Neural cell (in vitro differentiated cells): ENCODE measurements around the gene MTCL1. TPM values are rescaled to one million over a fixed set of nuclear protein-coding genes. Genes with fewer than 3 reads are reported as not detected.

Experiments
- H2AFZ ChIP-seq: fragments of 200-600, 300-800 bp; sonication (generic), shearing (Covaris generic); 2 replicates; pipeline ENCODE4 v1.6.0; 2014; ENCODE audit warnings: low read depth, mild to moderate bottlenecking, antibody characterized with exemption, low read length, moderate library complexity
- H3F3A ChIP-seq: fragments of 200-600 bp; shearing (Covaris generic); 2 replicates; pipeline ENCODE4 v1.6.1; 2016; ENCODE audit warnings: mild to moderate bottlenecking, moderate library complexity, mixed read lengths, antibody characterized with exemption, low read length; ENCODE audit not compliant: insufficient read depth, poor library complexity, severe bottlenecking
- H3K27ac ChIP-seq: fragments of 200-600, 300-800 bp; sonication (generic), shearing (Covaris generic); 2 replicates; pipeline ENCODE4 v1.5.1; 2014; ENCODE audit warnings: mild to moderate bottlenecking, low read length, moderate library complexity
- H3K27me3 ChIP-seq: fragments of 300-800, 200-600 bp; sonication (generic), shearing (Covaris generic); 2 replicates; pipeline ENCODE4 v1.6.0; 2014; ENCODE audit warnings: mild to moderate bottlenecking, low read depth, low read length, moderate library complexity; ENCODE audit not compliant: insufficient read depth
- H3K36me3 ChIP-seq: fragments of 300-800, 200-600 bp; sonication (generic), shearing (Covaris generic); 2 replicates; pipeline ENCODE4 v1.5.1; 2014; ENCODE audit warnings: mild to moderate bottlenecking, antibody characterized with exemption, low read length, moderate library complexity; ENCODE audit not compliant: insufficient read depth
- H3K4me2 ChIP-seq: fragments of 300-800, 200-600 bp; sonication (generic), shearing (Covaris generic); 2 replicates; pipeline ENCODE4 v1.6.0; 2014; ENCODE audit warnings: mild to moderate bottlenecking, low read length
- H3K4me3 ChIP-seq: fragments of 300-800, 200-600 bp; sonication (generic), shearing (Covaris generic); 2 replicates; pipeline ENCODE4 v1.5.1; 2014; ENCODE audit warnings: mild to moderate bottlenecking, low read length, moderate library complexity
- H3K79me2 ChIP-seq: fragments of 200-600 bp; shearing (Covaris generic); replicated peaks from 2 replicates; pipeline ENCODE4 v1.6.0; 2014; ENCODE audit warnings: mild to moderate bottlenecking, low read length, moderate library complexity; ENCODE audit not compliant: insufficient read depth
- H3K9ac ChIP-seq: fragments of 300-800, 200-600 bp; sonication (generic), shearing (Covaris generic); 2 replicates; pipeline ENCODE4 v1.6.1; 2016; ENCODE audit warnings: mild to moderate bottlenecking, low read length, mixed read lengths
- H3K9me2 ChIP-seq: fragments of 200-600 bp; shearing (Covaris generic); 2 replicates; pipeline ENCODE4 v1.6.1; 2016; ENCODE audit warnings: mild to moderate bottlenecking, low read length, mixed read lengths; ENCODE audit not compliant: insufficient read depth
- H3K9me3 ChIP-seq: fragments of 200-600, 300-800 bp; sonication (generic), shearing (Covaris generic); 2 replicates; pipeline ENCODE4 v1.6.1; 2016; ENCODE audit warnings: mild to moderate bottlenecking, mixed run types, low read length, moderate library complexity, mixed read lengths
- H4K20me1 ChIP-seq: fragments of 200-600 bp; shearing (Covaris generic); 2 replicates; pipeline ENCODE4 v1.6.1; 2016; ENCODE audit warnings: mild to moderate bottlenecking, mixed run types; ENCODE audit not compliant: insufficient read depth
- EP300 ChIP-seq: fragments of 450-650 bp; conservative IDR thresholded peaks from 2 replicates; pipeline ENCODE4 v1.6.1; 2014; ENCODE audit warnings: antibody characterized with exemption, mild to moderate bottlenecking, moderate library complexity; ENCODE audit not compliant: poor library complexity, severe bottlenecking
- EZH2 ChIP-seq: fragments of 200-600, 300-800 bp; shearing (Covaris generic), sonication (generic); IDR thresholded peaks from 2 replicates; pipeline ENCODE4 v1.6.1; 2014; ENCODE audit warnings: antibody characterized with exemption, low read length, borderline replicate concordance, mild to moderate bottlenecking; ENCODE audit not compliant: insufficient read depth, poor library complexity, severe bottlenecking
- MXI1 ChIP-seq: fragments of 450-650 bp; conservative IDR thresholded peaks from 2 replicates; pipeline ENCODE4 v1.6.1; 2014; ENCODE audit warnings: antibody characterized with exemption, mild to moderate bottlenecking; ENCODE audit not compliant: poor library complexity, severe bottlenecking
- POLR2AphosphoS5 ChIP-seq: IDR thresholded peaks from 2 replicates; pipeline ENCODE4 v1.6.1; 2012
- RAD21 ChIP-seq: fragments of 450-650 bp; conservative IDR thresholded peaks from 2 replicates; pipeline ENCODE4 v1.6.1; 2014; ENCODE audit warnings: antibody characterized with exemption, mild to moderate bottlenecking, moderate library complexity
- SMC3 ChIP-seq: fragments of 450-650 bp; conservative IDR thresholded peaks from 2 replicates; pipeline ENCODE4 v1.6.1; 2014; ENCODE audit warnings: antibody characterized with exemption, mild to moderate bottlenecking, moderate library complexity; ENCODE audit not compliant: poor library complexity
- TAF1 ChIP-seq: IDR thresholded peaks from 2 replicates; pipeline ENCODE4 v1.6.1; 2012; ENCODE audit warnings: low read depth
- polyA plus RNA-seq: library from polyadenylated mRNA; depleted of rRNA; stranded (reverse); fragments of >200 nt; gene quantifications from 2 replicates; pipeline ENCODE4 v1.2.3, GENCODE V29; 2014
- TF ChIP-seq, protein P1 (sequence below): fragments of 450-650 bp; IDR thresholded peaks from 2 replicates; pipeline ENCODE4 v1.5.1; 2014; ENCODE audit warnings: antibody characterized with exemption, mild to moderate bottlenecking, moderate library complexity; ENCODE audit not compliant: poor library complexity, severe bottlenecking
- TF ChIP-seq, protein P2 (sequence below): IDR thresholded peaks from 2 replicates; pipeline ENCODE4 v1.6.1; 2012; ENCODE audit warnings: borderline replicate concordance

Gene MTCL1
- polyA plus RNA-seq, 1 donor from 2014 or later = 20.8 TPM

DNA sequence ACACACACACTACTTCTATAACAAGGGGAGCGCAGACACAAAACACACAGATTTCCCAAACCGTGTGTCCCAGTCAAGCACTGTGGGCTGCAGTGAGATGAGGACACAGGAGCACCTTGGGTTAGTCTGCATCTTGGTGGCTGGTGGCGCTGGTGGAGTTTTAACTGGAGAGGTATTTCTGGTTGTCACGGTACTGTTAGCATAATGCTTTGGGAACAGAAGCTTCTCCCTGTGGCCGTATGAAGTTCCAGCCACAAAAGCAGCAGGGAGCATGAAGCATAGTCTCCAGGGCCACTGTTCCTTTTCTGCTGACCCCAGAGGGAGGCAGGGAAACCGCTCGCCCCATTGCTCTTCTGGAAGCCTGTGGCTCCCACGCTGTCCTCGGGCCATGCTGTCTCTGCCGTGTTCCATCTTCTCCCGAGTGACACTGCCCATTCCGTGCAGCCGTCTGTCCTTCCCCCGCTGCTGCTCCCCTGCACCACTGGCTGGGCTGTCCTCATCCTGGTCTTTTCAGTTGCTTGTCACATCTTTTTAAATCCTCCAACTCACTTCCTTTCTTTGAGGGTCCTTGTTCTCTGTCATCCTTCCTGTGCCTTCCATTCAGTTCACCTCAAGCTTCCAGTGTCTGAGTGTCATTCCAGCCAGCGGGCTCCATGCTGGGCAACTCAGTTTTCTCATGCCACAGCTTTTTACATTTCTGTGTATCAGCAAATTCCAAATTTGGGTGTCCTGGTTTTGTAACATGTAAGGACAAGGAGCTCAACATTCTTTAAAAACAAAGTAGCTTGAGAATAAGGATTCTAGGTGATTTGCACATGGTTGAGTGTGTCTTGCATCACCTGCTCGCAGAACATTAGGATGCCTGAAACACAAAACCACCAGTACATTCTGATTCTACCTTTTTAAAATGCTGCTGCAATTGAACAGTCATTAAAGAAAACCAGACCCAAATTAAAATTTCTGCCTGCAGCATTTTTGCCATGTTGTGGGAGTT, 125.0 kb downstream of the MTCL1 start:
- Histone ChIP-seq H3K4me3 (no peak overlapping the region), H3K4me2 (no peak overlapping the region), H3K9me2 (no peaks in the 10 kb centered on the region), H3K27me3 (no peaks in the 10 kb centered on the region), H3K36me3 (peaks cover 14% of the 10 kb centered on the region), H4K20me1 (no peaks in the 10 kb centered on the region), H3K9me3 (no peaks in the 10 kb centered on the region), H3K27ac (no peak overlapping the region), H3F3A (no peaks in the 10 kb centered on the region), H3K9ac (no peak overlapping the region), H2AFZ (no peak overlapping the region), H3K79me2 (no peaks in the 10 kb centered on the region)
- TF ChIP-seq, protein P1, sequence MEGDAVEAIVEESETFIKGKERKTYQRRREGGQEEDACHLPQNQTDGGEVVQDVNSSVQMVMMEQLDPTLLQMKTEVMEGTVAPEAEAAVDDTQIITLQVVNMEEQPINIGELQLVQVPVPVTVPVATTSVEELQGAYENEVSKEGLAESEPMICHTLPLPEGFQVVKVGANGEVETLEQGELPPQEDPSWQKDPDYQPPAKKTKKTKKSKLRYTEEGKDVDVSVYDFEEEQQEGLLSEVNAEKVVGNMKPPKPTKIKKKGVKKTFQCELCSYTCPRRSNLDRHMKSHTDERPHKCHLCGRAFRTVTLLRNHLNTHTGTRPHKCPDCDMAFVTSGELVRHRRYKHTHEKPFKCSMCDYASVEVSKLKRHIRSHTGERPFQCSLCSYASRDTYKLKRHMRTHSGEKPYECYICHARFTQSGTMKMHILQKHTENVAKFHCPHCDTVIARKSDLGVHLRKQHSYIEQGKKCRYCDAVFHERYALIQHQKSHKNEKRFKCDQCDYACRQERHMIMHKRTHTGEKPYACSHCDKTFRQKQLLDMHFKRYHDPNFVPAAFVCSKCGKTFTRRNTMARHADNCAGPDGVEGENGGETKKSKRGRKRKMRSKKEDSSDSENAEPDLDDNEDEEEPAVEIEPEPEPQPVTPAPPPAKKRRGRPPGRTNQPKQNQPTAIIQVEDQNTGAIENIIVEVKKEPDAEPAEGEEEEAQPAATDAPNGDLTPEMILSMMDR = no peak
- TF ChIP-seq POLR2AphosphoS5 = no peak
- no peak for TF ChIP-seq MXI1
- TF ChIP-seq EZH2 = no peak
- no peak for TF ChIP-seq RAD21
- TF ChIP-seq TAF1 = no peak
- no peak for TF ChIP-seq SMC3
- TF ChIP-seq, protein P2, sequence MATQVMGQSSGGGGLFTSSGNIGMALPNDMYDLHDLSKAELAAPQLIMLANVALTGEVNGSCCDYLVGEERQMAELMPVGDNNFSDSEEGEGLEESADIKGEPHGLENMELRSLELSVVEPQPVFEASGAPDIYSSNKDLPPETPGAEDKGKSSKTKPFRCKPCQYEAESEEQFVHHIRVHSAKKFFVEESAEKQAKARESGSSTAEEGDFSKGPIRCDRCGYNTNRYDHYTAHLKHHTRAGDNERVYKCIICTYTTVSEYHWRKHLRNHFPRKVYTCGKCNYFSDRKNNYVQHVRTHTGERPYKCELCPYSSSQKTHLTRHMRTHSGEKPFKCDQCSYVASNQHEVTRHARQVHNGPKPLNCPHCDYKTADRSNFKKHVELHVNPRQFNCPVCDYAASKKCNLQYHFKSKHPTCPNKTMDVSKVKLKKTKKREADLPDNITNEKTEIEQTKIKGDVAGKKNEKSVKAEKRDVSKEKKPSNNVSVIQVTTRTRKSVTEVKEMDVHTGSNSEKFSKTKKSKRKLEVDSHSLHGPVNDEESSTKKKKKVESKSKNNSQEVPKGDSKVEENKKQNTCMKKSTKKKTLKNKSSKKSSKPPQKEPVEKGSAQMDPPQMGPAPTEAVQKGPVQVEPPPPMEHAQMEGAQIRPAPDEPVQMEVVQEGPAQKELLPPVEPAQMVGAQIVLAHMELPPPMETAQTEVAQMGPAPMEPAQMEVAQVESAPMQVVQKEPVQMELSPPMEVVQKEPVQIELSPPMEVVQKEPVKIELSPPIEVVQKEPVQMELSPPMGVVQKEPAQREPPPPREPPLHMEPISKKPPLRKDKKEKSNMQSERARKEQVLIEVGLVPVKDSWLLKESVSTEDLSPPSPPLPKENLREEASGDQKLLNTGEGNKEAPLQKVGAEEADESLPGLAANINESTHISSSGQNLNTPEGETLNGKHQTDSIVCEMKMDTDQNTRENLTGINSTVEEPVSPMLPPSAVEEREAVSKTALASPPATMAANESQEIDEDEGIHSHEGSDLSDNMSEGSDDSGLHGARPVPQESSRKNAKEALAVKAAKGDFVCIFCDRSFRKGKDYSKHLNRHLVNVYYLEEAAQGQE = no peak
- TF ChIP-seq EP300 = no peak

DNA sequence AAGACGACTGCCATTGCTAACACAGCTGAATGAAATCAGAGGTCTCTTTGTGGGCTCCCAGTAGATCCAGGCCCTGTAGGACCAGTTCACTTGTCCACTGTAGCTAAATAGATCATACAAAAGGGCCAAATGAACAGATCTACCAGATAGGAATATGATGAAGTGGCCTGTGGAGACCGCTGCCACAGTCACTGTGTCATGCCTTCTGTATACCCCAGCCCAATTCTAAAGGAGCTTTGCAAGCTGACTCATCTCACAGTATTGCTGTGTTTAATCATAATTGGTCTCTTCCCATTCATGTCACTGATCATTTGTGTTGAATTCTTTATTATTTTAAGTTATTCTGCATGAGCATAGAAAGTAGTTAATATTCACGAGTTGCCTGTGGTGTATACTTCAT, 125.8 kb downstream of the MTCL1 start:
- Histone ChIP-seq H3K27ac (no peak overlapping the region), H4K20me1 (no peaks in the 10 kb centered on the region), H3K9me3 (no peaks in the 10 kb centered on the region), H3F3A (no peaks in the 10 kb centered on the region), H3K9me2 (no peaks in the 10 kb centered on the region), H3K4me3 (no peak overlapping the region), H3K79me2 (no peaks in the 10 kb centered on the region), H3K27me3 (no peaks in the 10 kb centered on the region), H3K4me2 (no peak overlapping the region), H3K36me3 (peaks cover 10% of the 10 kb centered on the region), H3K9ac (no peak overlapping the region), H2AFZ (no peak overlapping the region)
- TF ChIP-seq MXI1 (no peak), SMC3 (no peak), RAD21 (no peak), TAF1 (no peak), POLR2AphosphoS5 (no peak), EP300 (no peak)
- TF ChIP-seq, protein P1 = no peak
- TF ChIP-seq, protein P2 = no peak
